NCI-H1105 (cell line): ENCODE data around the gene COPZ2.
"Not testable (repeated sequence)": the region's sequence is repeated elsewhere in the genome, so short reads cannot be mapped to it uniquely, and the experiment has no call there.

Experiments
- DNase-seq: peaks from one replicate; lab custom pipeline; 2025; lab: John Stamatoyannopoulos, UW

COPZ2 gene

GRCh38 chr17:48055531-48056245 lies 18.1 kb upstream of the COPZ2 start:
- DNase-seq, result no peak

GRCh38 chr17:48054238-48055185 lies 16.9 kb upstream of the COPZ2 start:
- DNase-seq, result peak; percentile 60

DNA sequence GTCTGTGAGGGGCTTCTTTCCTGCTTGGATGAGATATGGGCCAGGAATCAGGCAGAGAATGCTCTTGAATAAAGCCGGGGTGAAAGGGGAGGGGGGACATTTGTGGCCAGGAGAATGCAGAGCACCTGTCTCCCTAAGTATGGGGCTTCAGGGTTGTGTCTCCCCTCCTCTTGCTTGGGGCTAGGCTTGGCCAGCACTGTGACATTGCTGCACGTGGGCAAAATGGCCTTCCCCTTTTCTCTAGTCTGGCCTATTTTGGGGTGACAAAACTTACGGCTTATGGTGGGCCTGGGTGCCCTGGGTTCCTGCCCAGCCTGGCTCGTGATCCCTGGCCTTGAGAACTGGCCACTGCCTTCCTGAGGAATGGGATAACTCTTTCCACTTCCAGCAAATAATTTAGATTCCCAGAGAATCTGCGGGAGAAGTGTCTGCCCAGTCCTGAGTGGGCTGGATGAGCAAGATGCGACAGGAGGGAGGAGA lies 16.2 kb upstream of the COPZ2 start:
- no peak for DNase-seq

DNA sequence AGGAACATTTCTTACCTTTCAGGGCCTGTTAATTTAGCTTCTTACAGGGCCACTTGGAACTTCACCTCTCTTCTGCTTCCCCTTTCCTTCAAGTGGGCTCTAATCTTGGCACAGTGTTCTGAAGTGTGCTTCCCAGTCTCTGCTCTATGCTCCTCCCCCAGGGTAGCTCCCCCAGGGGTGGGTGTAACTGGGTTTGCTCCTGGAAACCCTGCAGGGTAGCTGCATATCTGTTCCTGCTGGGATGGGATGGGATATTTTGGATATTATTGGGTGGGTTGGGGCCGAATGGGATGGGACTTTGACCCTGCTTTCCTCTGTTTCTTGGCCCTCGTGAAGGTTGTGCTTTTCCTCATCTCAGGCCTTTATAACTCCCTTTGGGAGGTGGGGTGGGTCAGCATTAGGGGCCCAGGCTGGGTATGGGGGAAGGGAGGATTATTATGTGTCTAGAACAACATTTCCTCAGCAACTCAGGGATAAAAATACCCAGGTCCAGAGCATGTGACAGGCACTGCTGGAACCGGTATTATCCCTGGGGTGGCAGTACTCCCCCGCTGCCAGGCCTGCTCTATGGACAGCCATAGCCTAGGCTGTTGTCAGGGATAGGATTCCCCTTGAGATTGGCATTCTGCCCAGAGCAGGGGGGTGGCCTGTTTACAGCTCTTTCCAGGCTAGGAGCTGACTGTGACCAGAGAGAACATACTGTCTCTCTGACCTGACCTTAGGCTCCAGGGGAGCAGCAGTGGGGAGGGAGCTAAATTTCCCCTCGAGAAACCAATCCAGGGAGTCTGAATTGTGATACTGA lies 15.6 kb upstream of the COPZ2 start:
- DNase-seq, result peak; percentile 64

- DNase-seq, result no peak
These were observed 14.3 kb upstream of the COPZ2 start for GRCh38 chr17:48051706-48052486.

- no peak for DNase-seq
These were observed 13.7 kb upstream of the COPZ2 start for GRCh38 chr17:48051283-48051682.

DNA sequence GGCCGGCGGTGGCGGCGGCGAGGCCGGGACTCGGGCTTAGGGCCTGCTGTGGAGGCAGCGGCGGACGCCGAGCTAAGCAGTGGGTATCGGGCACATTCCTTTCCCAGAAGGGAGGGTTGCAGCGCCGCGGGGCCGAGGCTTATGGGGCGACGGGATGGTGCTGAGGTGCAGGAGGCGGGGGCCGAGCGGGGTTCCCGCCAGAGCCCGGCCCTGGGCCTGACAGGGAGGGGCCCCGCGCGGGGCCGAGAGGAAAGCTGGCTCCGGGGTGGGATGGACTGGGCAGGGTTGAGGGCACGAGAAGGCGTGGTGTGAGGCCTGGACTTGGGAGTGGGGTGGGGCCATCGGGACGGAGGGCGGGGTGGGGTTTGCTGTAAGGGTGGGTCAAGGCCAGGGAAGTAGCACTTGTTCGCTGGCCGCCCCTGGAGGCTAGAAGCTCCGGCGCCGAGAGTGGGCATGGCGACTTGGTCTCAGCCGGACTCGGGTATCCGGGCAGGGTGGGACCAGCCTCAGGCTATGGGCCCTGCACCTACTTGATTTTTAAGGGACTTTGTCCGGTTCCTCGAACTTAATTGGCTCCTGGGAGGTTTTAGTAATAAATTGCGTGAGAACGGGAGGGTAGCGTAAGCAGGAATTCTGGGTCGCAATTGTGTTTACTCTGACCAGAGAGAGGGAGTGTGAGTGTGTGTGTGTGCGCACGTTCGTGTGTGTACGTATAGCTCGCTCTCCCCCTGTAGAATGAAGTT lies 11.0 kb upstream of the COPZ2 start:
- DNase-seq, result peak; percentile 35

DNA sequence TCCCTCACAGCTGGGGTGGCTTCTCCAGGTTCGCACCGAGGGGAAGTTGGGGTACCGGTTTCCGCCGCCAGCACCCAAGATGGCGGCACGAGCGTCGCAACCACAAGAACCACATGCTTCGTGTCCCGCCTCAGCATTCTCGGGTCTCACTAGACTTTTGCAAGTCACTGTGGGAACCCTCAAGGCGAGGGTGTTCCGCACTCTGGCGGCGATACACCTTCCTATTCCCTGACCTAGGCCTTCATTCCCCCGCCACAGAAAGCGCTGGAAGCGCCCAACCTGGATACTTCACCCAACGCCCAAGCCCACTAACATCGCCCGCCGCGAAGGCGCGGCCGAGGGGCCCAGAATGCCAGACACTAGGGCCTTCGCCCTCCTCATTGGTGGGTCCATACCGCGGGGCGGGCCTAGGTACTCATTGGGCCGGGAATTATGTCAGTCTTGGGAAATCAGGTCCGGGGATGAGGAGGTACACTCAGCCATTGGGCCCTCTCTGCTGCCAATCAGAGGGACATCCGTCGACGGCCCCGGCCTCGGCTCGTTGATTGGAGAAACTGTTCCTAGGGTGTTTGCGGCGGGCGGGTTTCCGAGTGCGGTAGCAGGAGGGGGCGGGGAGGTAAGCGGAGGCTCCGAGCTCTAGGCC lies 10.3 kb upstream of the COPZ2 start, which contains the start of gene NFE2L1:
Gene NFE2L1, plus strand, starts transcription at position 619 of the 643 bp plus-strand sequence. CDS start 2,760 bp downstream, outside the sequence.
- peak; percentile 97 for DNase-seq

DNA sequence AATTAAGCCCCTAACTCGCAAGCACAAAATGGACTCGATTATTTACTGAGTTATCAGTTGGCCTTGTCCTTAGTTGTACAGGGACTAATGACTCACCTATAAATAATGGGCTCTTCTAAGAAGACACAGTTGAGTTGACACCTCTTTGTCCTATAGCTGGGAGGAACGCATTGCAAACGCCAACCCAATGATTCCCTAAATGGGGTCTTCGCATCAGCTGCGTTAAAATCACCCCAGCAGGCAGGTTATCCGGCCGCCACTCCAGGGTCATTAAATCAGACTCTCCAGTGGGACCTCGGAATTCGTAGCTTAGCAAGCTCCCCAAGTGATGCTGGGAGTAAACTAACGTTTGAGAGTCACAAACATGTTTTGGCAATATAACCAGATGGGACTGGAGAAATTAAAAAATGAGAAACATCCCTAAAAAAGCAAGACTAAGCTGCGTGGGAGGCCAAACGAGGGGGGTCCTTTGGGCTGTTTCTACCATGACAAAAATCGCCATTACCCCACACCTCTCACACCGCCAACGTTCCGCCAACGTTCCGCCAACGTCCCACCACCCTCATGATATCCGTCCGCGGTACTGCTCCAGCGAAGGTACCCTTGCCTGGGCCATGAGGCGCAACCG lies 9.6 kb upstream of the COPZ2 start:
- DNase-seq, result no peak

DNA sequence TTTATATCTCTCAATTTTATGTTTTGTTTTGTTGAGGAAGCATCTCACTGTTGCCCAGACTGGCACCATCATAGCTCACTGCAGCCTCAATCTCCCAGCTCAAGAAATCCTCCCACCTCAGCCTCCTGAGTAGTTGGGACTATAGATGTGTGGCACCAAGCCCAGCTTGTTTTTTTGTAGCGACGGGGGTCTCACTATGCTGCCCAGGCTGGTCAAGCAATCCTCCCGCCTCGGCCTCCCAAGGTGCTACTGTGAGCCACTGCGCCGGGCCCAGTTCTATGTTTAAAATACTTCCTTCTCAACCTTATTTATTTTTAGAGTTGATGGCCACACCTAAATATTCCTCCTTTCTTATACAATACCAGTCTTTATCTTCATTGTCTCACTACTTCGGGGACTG lies 8.7 kb upstream of the COPZ2 start:
- DNase-seq, result no peak

DNA sequence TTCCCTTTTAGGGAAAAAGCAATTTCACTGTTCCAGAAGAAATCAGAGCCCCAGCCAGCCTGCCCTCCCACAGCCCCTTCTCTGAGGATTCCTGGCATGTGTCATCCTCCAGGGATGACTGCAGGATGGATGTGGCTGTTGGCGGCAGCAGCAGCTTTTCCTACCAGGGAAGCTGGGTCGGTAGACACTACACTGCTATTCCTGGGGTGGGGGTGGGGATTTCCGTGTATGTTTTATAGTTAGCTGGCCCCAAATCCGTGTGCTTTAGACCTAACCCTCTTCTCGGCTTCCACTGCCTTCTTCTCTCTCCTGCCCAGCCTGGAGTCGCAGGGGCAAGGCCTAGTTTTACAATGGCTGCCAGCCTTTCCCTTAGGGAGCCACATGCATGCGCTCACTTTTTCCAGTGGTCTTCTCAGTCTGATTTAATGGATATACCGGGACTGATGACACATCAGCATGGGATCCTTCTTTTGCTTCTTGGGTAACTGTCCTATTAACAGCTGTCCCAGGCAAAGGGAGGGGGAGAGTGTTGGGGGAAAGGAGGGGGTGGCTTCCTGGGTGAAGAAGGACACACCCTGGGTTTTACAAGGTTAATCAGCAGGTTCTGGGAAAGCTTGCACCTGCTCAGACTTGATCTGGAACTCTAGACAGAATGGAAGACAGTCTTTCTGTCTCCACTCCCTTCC lies 7.9 kb upstream of the COPZ2 start:
- no peak for DNase-seq

GRCh38 chr17:48044851-48045250 lies 7.3 kb upstream of the COPZ2 start:
- DNase-seq, result no peak

DNA sequence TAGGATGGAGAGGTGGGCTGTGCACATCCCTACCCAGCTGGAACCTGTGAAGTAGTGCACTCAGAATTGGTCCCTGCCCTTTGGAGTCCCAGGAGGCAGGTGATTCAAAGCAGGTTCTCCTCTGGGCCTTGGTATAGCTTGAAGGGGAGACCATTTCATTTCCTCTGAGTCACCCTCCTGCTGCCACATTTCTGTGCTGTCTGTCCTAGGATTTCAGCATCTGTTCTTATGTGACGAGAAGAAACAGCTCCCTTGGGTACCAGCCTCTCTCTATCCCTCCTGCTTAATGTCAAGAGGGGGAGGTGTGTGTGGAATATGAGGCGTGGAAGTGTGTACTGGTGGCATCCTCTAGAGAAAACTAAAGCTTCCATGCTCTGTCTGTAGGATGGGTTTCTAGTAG lies 5.6 kb upstream of the COPZ2 start:
- no peak for DNase-seq

DNA sequence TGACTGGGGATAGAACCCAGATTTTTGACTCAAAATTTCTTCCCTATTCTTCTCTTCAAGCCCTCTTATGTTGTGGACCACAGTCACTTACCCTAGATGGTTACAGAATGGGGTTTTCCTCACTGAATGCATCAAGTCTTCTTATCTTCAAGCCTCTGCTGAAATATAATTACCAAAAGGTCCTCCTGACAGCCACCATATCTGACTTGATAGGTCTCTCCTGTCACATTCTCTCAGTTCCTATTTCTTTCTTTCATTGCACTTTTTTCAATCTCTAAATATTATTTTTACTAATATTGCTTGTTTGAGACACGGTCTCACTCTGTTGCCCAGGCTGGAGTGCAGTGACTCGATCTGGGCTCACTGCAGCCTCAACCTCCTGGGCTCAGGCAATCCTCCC lies 1.1 kb upstream of the COPZ2 start:
- DNase-seq, result no peak

DNA sequence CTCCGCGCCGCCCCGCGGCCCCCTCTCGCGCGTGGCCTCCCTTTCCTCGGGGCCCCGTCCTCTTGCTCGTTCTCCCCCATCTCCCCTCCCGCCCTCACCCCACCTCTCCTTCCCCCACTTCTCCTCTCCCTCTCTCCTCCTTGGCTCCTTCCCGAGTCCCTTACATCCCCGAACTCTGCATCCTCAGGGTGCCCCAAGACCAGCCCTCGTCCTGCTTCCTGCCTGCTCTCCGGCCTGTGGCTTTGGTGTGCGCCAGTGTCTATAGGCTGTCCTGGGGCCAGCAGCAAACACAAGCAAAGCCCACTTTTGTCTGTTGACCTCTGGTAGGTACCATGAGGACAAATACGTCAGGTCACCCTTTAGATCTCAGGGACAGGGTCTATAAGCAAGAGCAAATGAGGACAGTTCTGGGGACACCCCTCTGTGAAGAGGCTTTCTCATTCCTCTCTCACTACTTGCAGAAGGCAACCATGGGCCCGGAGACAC lies 284 bp upstream of the COPZ2 start:
- DNase-seq, result no peak

- DNase-seq, result no peak
These were observed 933 bp downstream of the COPZ2 start for GRCh38 chr17:48036693-48037035.

DNA sequence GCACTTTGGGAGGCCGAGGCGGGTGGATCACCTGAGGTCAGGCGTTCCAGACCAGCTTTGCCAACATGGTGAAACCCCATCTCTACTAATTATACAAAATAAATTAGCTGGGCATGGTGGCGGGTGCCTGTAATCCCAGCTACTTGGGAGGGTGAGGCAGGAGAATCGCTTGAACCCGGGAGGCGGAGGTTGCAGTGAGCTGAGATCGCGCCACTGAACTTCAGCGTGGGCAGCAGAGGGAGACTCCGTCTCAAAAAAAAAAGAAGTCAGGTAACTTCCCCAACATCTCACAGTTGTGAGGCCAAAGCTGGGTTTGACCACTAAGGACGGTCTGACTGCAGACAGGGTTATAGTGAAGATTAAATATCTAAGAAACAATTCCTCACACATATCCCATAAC lies 2.9 kb downstream of the COPZ2 start:
- DNase-seq, result not testable (repeated sequence)

DNA sequence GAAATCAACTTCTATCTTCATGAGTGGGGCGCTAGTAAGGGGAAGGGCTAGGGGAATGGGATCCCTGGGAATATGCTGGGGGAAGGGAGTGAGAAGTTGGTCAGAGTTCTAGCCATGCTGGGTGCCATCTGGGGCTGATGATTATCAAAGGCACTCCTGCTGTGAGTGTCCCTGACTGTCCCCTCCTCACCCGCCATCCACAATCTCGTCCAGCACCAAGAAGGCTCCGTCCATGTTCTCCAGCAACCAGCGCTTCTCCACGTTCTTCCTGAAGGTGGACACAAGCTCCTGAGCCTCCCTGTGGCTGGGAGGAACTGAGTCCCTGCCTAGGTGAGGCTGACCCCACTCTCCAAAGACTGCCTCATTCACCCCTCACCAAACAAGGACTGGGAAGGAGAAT lies 5.6 kb downstream of the COPZ2 start:
- no peak for DNase-seq

DNA sequence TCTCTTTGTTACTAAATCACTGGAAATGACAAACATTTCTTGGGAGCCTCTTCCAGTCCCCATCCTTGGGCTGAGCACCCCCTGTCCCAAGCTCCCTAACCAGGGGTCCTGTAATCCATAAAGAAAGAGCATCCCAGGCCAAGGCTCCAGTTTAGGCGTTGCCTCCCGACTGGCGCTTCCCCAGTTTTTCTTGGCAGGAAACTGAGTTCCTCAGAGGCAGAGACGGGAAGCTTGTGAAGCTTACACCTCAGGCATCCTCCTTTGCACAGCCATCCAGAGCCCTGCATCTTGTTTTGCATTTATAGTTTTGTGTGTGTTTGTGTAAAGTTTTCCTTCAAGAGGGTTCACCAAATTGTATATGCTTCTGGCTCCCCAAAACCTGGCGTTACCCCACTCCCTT lies 7.1 kb downstream of the COPZ2 start:
- DNase-seq, result no peak
